ENCODE data around the gene INIP. TPM values are rescaled to one million over a fixed set of nuclear protein-coding genes. Genes with fewer than 3 reads are reported as not detected.

Gene INIP
- total and polyA plus RNA-seq, 9 of the 15 experiments (the other 6 are each of a cell fraction or from before 2014, with no cell fraction given): 11.9 to 87.9 (median 37.3) TPM

GRCh38 chr9:112760821-112761220 is 42.9 kb upstream of the INIP start:
- in situ Hi-C loops (cut with MboI): no loop called here
- no peak for TF ChIP-seq SRSF1 (IDR thresholded peaks at IDR 0.05; ENCODE audit: low read depth, low read length)
- no peak for TF ChIP-seq ATF7 (IDR thresholded peaks at IDR 0.05)
- no peak for TF ChIP-seq POLR3G (IDR thresholded peaks at IDR 0.05; ENCODE audit: extremely low read depth, insufficient read length, insufficient replicate concordance)
- TF ChIP-seq SMAD1 (IDR thresholded peaks at IDR 0.05; ENCODE audit: low read depth, low read length, partially characterized antibody): no peak
- TF ChIP-seq KLF16 (IDR thresholded peaks at IDR 0.05): no peak
- TF ChIP-seq NCOA2 (IDR thresholded peaks at IDR 0.05; ENCODE audit: partially characterized antibody in 2 of 2): no peak
- no peak for TF ChIP-seq SETDB1 (IDR thresholded peaks at IDR 0.05; ENCODE audit: low read length)
- TF ChIP-seq PYGO2 (tag; IDR thresholded peaks at IDR 0.05): no peak
- no peak for TF ChIP-seq ELF1 (tag; IDR thresholded peaks at IDR 0.05)
- TF ChIP-seq, protein P1, sequence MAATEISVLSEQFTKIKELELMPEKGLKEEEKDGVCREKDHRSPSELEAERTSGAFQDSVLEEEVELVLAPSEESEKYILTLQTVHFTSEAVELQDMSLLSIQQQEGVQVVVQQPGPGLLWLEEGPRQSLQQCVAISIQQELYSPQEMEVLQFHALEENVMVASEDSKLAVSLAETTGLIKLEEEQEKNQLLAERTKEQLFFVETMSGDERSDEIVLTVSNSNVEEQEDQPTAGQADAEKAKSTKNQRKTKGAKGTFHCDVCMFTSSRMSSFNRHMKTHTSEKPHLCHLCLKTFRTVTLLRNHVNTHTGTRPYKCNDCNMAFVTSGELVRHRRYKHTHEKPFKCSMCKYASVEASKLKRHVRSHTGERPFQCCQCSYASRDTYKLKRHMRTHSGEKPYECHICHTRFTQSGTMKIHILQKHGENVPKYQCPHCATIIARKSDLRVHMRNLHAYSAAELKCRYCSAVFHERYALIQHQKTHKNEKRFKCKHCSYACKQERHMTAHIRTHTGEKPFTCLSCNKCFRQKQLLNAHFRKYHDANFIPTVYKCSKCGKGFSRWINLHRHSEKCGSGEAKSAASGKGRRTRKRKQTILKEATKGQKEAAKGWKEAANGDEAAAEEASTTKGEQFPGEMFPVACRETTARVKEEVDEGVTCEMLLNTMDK (IDR thresholded peaks at IDR 0.05; ENCODE audit: borderline replicate concordance, insufficient read depth, low read depth, low read length, poor library complexity, severe bottlenecking): no peak
- no peak for TF ChIP-seq TEAD4 (IDR thresholded peaks at IDR 0.05; ENCODE audit: low read length)
- TF ChIP-seq TEAD4 (CRISPR knock-in tag; IDR thresholded peaks at IDR 0.05; ENCODE audit: borderline replicate concordance): no peak
- TF ChIP-seq GABPB2 (CRISPR knock-in tag; conservative IDR thresholded peaks at IDR 0.05): no peak
- no peak for TF ChIP-seq FOXK1 (CRISPR knock-in tag; IDR thresholded peaks at IDR 0.05; ENCODE audit: borderline replicate concordance)
- TF ChIP-seq ZNF224 (CRISPR knock-in tag; IDR thresholded peaks at IDR 0.05): no peak
- TF ChIP-seq XRCC4 (IDR thresholded peaks at IDR 0.05; ENCODE audit: extremely low read depth, insufficient read depth, insufficient read length): no peak
- no peak for TF ChIP-seq MCM7 (IDR thresholded peaks at IDR 0.05)
- TF ChIP-seq XRCC3 (IDR thresholded peaks at IDR 0.05): no peak
- TF ChIP-seq ZBTB5 (IDR thresholded peaks at IDR 0.05): no peak
- TF ChIP-seq, protein P2, sequence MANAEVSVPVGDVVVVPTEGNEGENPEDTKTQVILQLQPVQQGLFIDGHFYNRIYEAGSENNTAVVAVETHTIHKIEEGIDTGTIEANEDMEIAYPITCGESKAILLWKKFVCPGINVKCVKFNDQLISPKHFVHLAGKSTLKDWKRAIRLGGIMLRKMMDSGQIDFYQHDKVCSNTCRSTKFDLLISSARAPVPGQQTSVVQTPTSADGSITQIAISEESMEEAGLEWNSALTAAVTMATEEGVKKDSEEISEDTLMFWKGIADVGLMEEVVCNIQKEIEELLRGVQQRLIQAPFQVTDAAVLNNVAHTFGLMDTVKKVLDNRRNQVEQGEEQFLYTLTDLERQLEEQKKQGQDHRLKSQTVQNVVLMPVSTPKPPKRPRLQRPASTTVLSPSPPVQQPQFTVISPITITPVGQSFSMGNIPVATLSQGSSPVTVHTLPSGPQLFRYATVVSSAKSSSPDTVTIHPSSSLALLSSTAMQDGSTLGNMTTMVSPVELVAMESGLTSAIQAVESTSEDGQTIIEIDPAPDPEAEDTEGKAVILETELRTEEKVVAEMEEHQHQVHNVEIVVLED (CRISPR knock-in tag; IDR thresholded peaks at IDR 0.05): no peak
- no peaks in the 10 kb centered on the region for H3K36me3 ChIP-seq (ENCODE audit: control insufficient read depth, insufficient read depth, low read length)
- no peak overlapping the region for H3K4me2 ChIP-seq (ENCODE audit: insufficient read depth, low read length)
- H3K9me3 ChIP-seq (replicated peaks; ENCODE audit: control insufficient read depth, insufficient read depth, low read depth, low read length): no peaks in the 10 kb centered on the region
- BruUV-seq (replicated peaks): no TSS peak
- FAIRE-seq (no peak), ATAC-seq (no peak), DNase-seq (ENCODE audit: extremely low read depth in 1 of 4, low spot score in 3 of 4) (no peak)
- no peaks in the 10 kb centered on the region for H3K27me3 ChIP-seq (ENCODE audit: control insufficient read depth in 2 of 2, insufficient read depth in 2 of 2, low read length in 2 of 2)
- no peak overlapping the region for H3K4me3 ChIP-seq
- intact Hi-C loops (cut with micrococcal nuclease): no loop called here
- H3K9ac ChIP-seq (ENCODE audit: insufficient read depth in 1 of 2, low read depth in 2 of 2, low read length in 2 of 2): no peak overlapping the region
- no peak overlapping the region for H2AFZ ChIP-seq (ENCODE audit: low read depth, low read length)
- peaks cover 9 to 24% of the 10 kb centered on the region in 2 experiments; a peak in 4 of 5 replicates for H3K4me1 ChIP-seq (replicated peaks in 1 of 2; ENCODE audit: control insufficient read depth in 2 of 2, insufficient read depth in 2 of 2, low read length in 2 of 2)
- H3K79me2 ChIP-seq (ENCODE audit: control insufficient read depth, insufficient read depth, low read length): no peaks in the 10 kb centered on the region
- peaks cover 14% of the 10 kb centered on the region; the same call in 1 of the 2 replicates for H4K20me1 ChIP-seq (replicated peaks; ENCODE audit: control insufficient read depth, insufficient read depth, low read length)
- 15% methylated on average over 8 of the region's 8 CpGs for WGBS (ENCODE audit: insufficient coverage, low coverage, missing lambda C conversion rate)
- ChIA-PET POLR2A (no interaction called here), CTCF (ENCODE audit: low intra/inter-chr PET ratio) (no interaction called here)
- H3K27ac ChIP-seq (ENCODE audit: extremely low read depth, low read depth, low read length): no peak overlapping the region
- H3K9me1 ChIP-seq (ENCODE audit: control insufficient read depth, insufficient read depth, low read length): no peaks in the 10 kb centered on the region
